SK-N-SH treated with all-trans-retinoic acid at 6 μM for 48 hours (cell line): ENCODE data around the gene ANKRD40CL.

ENCODE experiments used
- CSRNP3 ChIP-seq: fragments of 250-450 bp; sonication (Bioruptor Pico); IDR thresholded peaks from 2 replicates; pipeline ENCODE4 v1.5.1; 2021; ENCODE audit warnings: mild to moderate bottlenecking, moderate library complexity
- GLIS3 ChIP-seq: fragments of 250-450 bp; sonication (Bioruptor Pico); IDR thresholded peaks from 2 replicates; pipeline ENCODE4 v1.5.0; 2020; ENCODE audit warnings: mild to moderate bottlenecking, moderate library complexity
- OSR1 ChIP-seq: fragments of 250-450 bp; sonication (Bioruptor Pico); IDR thresholded peaks from 2 replicates; pipeline ENCODE4 v1.8.0; 2022; ENCODE audit warnings: moderate library complexity, mild to moderate bottlenecking, inconsistent platforms
- PATZ1 ChIP-seq: fragments of 250-450 bp; sonication (Bioruptor Pico); IDR thresholded peaks from 2 replicates; pipeline ENCODE4 v1.8.0; 2020; ENCODE audit warnings: mild to moderate bottlenecking, moderate library complexity, borderline replicate concordance
- RARB ChIP-seq: fragments of 250-450 bp; sonication (Bioruptor Pico); IDR thresholded peaks from 2 replicates; pipeline ENCODE4 v1.8.0; 2021; ENCODE audit warnings: mild to moderate bottlenecking, moderate library complexity
- ZC3H10 ChIP-seq: fragments of 250-450 bp; sonication (Bioruptor Pico); IDR thresholded peaks from 2 replicates; pipeline ENCODE4 v1.5.1; 2021; ENCODE audit warnings: mild to moderate bottlenecking, moderate library complexity
- ZFP3 ChIP-seq: fragments of 250-450 bp; sonication (Bioruptor Pico); IDR thresholded peaks from 2 replicates; pipeline ENCODE4 v1.5.0; 2020; ENCODE audit warnings: mild to moderate bottlenecking, moderate library complexity

DNA sequence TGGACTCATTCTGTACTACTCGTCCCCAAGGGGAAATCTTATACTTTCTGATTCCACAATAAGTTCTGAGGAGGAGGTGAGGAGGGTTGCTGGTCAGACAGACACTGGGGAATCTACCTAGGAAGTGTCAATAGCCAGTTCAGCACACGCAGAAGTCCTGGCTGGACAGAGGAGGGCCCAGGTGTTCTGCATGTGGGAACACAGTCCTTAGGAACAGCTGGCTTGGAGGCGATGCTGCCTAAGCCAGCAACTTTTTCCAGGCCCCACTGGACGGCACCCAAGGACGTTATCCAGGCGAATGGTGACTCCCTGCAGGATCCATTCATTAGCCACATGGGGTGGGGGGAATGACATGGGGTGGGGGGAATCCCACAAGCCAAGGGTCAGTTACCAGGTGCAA lies 38.2 kb upstream of the ANKRD40CL start:
- TF ChIP-seq RARB (no peak), CSRNP3 (no peak), ZC3H10 (CRISPR knock-in tag) (no peak), OSR1 (CRISPR knock-in tag) (no peak), PATZ1 (CRISPR knock-in tag) (no peak), ZFP3 (CRISPR knock-in tag) (no peak), GLIS3 (CRISPR knock-in tag) (no peak)
